OCI-LY3 (cell line): ENCODE measurements around the gene BICC1.

ENCODE experiments used
- H2AFZ ChIP-seq: fragments of 200-600, 300-600 bp; shearing (Covaris generic); 2 replicates; pipeline ENCODE4 v1.6.0; 2014; ENCODE audit warnings: antibody characterized with exemption, low read depth, low read length
- H3K27ac ChIP-seq: fragments of 200-600, 300-600 bp; sonication (generic); 2 replicates; pipeline ENCODE4 v1.5.1; 2014; ENCODE audit warnings: mild to moderate bottlenecking, low read length, moderate library complexity, mixed read lengths
- H3K27me3 ChIP-seq: fragments of 200-600, 300-600 bp; sonication (generic); 2 replicates; pipeline ENCODE4 v1.6.1; 2014; ENCODE audit warnings: low read depth, low read length, mixed read lengths
- H3K36me3 ChIP-seq: fragments of 200-600, 300-600 bp; sonication (generic); replicated peaks from 2 replicates; pipeline ENCODE3; 2014; ENCODE audit warnings: low read depth, low read length, mixed read lengths
- H3K4me1 ChIP-seq: fragments of 300-600, 200-600 bp; sonication (generic); 2 replicates; pipeline ENCODE4 v1.6.1; 2014; ENCODE audit warnings: low read length, mixed read lengths
- H3K4me2 ChIP-seq: fragments of 200-600, 300-600 bp; sonication (generic); 2 replicates; pipeline ENCODE4 v1.6.1; 2014; ENCODE audit warnings: low read length, mixed read lengths
- H3K4me3 ChIP-seq: fragments of 300-600, 200-600 bp; sonication (generic); 2 replicates; pipeline ENCODE4 v1.5.1; 2014; ENCODE audit warnings: antibody characterized with exemption, mild to moderate bottlenecking, low read length, moderate library complexity
- H3K79me2 ChIP-seq: fragments of 300-600, 200-600 bp; shearing (Covaris generic); 2 replicates; pipeline ENCODE4 v1.6.1; 2014; ENCODE audit warnings: mild to moderate bottlenecking, low read length, mixed read lengths
- H3K9ac ChIP-seq: fragments of 300-600, 200-600 bp; shearing (Covaris generic); 2 replicates; pipeline ENCODE4 v1.6.0; 2014; ENCODE audit warnings: mild to moderate bottlenecking, low read length, moderate library complexity
- H3K9me3 ChIP-seq: fragments of 200-600, 300-600 bp; shearing (Covaris generic); 2 replicates; pipeline ENCODE4 v1.6.1; 2014; ENCODE audit warnings: low read length, mixed read lengths; ENCODE audit not compliant: insufficient read depth
- H4K20me1 ChIP-seq: fragments of 200-600, 300-600 bp; sonication (generic); 2 replicates; pipeline ENCODE4 v1.6.1; 2016; ENCODE audit warnings: low read length, mixed read lengths; ENCODE audit not compliant: insufficient read depth
- EZH2phosphoT487 ChIP-seq: fragments of 200-600 bp; shearing (Covaris generic); IDR thresholded peaks from 2 replicates; pipeline ENCODE4 v1.6.1; 2018; ENCODE audit warnings: antibody characterized with exemption, mixed run types, low read depth
- TF ChIP-seq, protein P1 (sequence below): fragments of 200-600, 300-600 bp; sonication (generic); IDR thresholded peaks from 2 replicates; pipeline ENCODE4 v1.5.1; 2014; ENCODE audit warnings: antibody characterized with exemption, low read length, low read depth

The BICC1 gene

DNA sequence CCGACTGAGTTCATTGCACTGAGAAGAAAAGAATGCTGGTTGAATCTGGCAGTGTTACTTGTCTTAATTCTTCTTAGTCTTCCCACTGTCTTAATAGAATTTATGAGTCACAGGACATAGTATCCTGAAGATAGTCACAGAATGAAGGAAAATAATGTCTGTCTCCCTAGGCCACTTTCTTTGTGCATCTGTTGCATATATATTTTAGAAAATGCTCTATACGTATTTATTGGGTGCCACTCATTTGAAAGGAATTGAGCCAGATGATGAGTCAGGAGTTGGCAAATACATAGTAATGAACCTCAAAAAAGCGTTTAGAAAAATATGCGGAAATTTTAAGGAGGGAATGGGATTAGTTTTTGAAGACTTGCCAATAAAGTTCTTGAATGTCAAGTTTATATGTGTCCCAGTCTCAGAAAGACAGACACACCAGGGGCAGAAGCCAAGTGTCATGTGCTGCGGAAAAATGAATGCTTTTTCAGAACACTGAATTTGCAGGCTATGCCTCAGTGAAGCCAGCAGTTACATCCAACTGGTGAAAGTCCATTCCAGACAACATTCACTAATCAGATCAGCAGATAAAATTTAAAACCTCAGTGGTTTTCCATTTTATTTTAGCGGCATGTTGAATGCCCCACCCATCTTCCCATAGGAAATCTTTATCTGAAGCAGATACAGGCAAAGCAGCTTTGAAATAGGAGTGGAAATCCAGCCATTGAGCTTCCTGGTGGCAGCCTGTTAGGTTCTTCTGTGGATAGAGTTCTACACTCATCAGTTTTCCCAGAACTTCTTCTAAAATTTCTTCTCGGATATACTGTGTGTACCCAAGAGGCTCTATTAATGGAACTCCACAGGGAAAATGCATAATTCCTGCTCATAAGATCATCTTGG, 308.4 kb downstream of the BICC1 start:
- Histone ChIP-seq H3K4me1 (no peaks in the 10 kb centered on the region), H3K4me2 (no peak overlapping the region), H3K36me3 (no peaks in the 10 kb centered on the region), H3K79me2 (no peaks in the 10 kb centered on the region), H3K9ac (no peak overlapping the region), H3K27me3 (no peaks in the 10 kb centered on the region), H2AFZ (no peak overlapping the region), H4K20me1 (no peaks in the 10 kb centered on the region), H3K4me3 (no peak overlapping the region), H3K27ac (no peak overlapping the region), H3K9me3 (no peaks in the 10 kb centered on the region)
- TF ChIP-seq EZH2phosphoT487, result no peak
- TF ChIP-seq, protein P1, sequence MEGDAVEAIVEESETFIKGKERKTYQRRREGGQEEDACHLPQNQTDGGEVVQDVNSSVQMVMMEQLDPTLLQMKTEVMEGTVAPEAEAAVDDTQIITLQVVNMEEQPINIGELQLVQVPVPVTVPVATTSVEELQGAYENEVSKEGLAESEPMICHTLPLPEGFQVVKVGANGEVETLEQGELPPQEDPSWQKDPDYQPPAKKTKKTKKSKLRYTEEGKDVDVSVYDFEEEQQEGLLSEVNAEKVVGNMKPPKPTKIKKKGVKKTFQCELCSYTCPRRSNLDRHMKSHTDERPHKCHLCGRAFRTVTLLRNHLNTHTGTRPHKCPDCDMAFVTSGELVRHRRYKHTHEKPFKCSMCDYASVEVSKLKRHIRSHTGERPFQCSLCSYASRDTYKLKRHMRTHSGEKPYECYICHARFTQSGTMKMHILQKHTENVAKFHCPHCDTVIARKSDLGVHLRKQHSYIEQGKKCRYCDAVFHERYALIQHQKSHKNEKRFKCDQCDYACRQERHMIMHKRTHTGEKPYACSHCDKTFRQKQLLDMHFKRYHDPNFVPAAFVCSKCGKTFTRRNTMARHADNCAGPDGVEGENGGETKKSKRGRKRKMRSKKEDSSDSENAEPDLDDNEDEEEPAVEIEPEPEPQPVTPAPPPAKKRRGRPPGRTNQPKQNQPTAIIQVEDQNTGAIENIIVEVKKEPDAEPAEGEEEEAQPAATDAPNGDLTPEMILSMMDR, result no peak

DNA sequence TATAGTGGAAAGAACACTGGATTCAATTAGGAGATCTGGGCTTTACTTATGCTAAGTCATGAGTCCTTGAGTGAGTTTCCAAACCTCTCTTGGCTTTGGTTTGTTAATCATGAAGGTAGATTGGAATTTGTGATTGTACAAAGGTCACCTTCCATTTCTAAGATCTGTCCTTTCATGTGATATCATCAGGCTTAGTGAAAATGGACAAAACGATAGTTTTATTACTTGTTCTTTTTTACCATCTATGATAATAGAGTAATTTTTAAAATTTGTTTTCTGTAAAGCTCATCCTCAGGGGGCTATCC, 309.0 kb downstream of the BICC1 start:
- Histone ChIP-seq H3K79me2 (no peaks in the 10 kb centered on the region), H3K27me3 (no peaks in the 10 kb centered on the region), H2AFZ (no peak overlapping the region), H4K20me1 (no peaks in the 10 kb centered on the region), H3K36me3 (no peaks in the 10 kb centered on the region), H3K27ac (no peak overlapping the region), H3K4me3 (no peak overlapping the region), H3K4me2 (no peak overlapping the region), H3K9ac (no peak overlapping the region), H3K9me3 (no peaks in the 10 kb centered on the region), H3K4me1 (no peaks in the 10 kb centered on the region)
- TF ChIP-seq, protein P1, result no peak
- no peak for TF ChIP-seq EZH2phosphoT487

DNA sequence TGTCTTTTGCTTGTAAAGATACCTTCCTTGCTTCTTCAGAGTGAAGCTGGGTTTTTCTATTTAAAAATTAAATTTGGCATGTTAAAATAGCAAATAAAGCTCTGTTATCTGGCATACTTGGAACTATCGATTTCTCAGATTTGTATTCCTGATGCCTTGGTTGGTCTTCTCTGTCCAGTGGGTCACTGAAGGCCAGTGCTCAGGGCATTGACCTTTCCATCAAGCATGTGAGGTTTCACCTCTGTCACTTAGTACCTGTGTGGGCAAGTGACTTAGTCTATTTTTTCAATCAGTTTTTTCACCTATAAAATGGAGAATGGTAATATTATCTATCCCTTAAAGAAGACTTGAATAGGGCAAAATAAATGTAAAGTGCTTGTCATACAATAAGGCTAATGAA, 311.3 kb downstream of the BICC1 start:
- Histone ChIP-seq H3K27ac (no peak overlapping the region), H3K9ac (no peak overlapping the region), H3K4me1 (no peaks in the 10 kb centered on the region), H3K4me3 (no peak overlapping the region), H3K27me3 (no peaks in the 10 kb centered on the region), H3K9me3 (no peaks in the 10 kb centered on the region), H3K36me3 (no peaks in the 10 kb centered on the region), H4K20me1 (no peaks in the 10 kb centered on the region), H3K79me2 (no peaks in the 10 kb centered on the region), H3K4me2 (no peak overlapping the region), H2AFZ (no peak overlapping the region)
- no peak for TF ChIP-seq EZH2phosphoT487
- TF ChIP-seq, protein P1, result no peak

DNA sequence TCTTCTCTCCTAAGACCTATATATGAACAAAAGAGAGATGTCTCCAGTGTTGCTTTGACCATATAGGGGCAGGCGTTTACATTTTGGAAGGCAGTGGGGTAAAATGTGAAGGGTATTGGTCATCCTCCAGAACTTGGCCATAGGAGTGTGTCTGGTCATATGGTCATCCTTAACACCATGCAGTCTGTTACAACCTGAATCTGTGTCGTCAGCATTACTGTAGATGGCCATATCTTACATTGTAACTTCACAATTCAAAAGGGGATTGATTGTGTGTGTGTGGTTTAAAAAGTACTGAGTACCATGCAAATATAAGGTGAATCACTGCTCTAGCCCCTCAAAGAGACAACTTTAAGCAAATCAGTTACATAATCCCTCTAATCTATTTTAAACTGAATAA, 311.7 kb downstream of the BICC1 start:
- TF ChIP-seq, protein P1, result no peak
- TF ChIP-seq EZH2phosphoT487, result no peak
- Histone ChIP-seq H3K9ac (no peak overlapping the region), H4K20me1 (no peaks in the 10 kb centered on the region), H3K4me2 (no peak overlapping the region), H3K27me3 (no peaks in the 10 kb centered on the region), H3K79me2 (no peaks in the 10 kb centered on the region), H2AFZ (no peak overlapping the region), H3K9me3 (no peaks in the 10 kb centered on the region), H3K4me1 (no peaks in the 10 kb centered on the region), H3K36me3 (no peaks in the 10 kb centered on the region), H3K4me3 (no peak overlapping the region), H3K27ac (no peak overlapping the region)
